ENCODE measurements around the gene NES. TPM values are rescaled to one million over a fixed set of nuclear protein-coding genes. Genes with fewer than 3 reads are reported as not detected.
A peak's percentile ranks its signal among the peaks of the same experiment; 100 is the strongest.

Gene NES
- polyA plus RNA-seq, 3 donors, result not detected

GRCh38 chr1:156657741-156658319 lies 19.4 kb downstream of the NES start:
- DNase-seq, result peak in 2 of 3 donors; percentile 25 to 35
- peak overlapping the region; percentile 52 for H2AFZ ChIP-seq (ENCODE audit: insufficient read depth, low read depth, low read length, poor library complexity, severe bottlenecking)
- no peak overlapping the region for H3K27ac ChIP-seq (ENCODE audit: low read depth in 1 of 2, low read length in 2 of 2)
- Mint-ChIP-seq H3K4me3 (peak overlapping the region; percentile 59 to 88), H3K36me3 (peaks cover 0 to 3% of the 10 kb centered on the region in 2 donors), H3K27me3 (ENCODE audit: low read depth in 3 of 3) (peaks cover 49 to 66% (median 62%) of the 10 kb centered on the region in 3 donors), H3K27ac (peak overlapping the region in 3 of 7 donors; percentile 13 to 46 (median 33)), H3K9me3 (peaks cover 0 to 18% (median 7%) of the 10 kb centered on the region in 7 donors), H3K4me1 (peaks cover 53% of the 10 kb centered on the region)
- no peak overlapping the region for H3K9ac ChIP-seq (ENCODE audit: insufficient read depth, low read length, poor library complexity, severe bottlenecking)
- H3K79me2 ChIP-seq (ENCODE audit: insufficient read depth, low read length), result no peaks in the 10 kb centered on the region
- no peaks in the 10 kb centered on the region for H4K20me1 ChIP-seq (ENCODE audit: insufficient read depth, low read length)
- H3K9me3 ChIP-seq (replicated peaks in 1 of 2; ENCODE audit: control insufficient read depth in 1 of 2, insufficient read depth in 1 of 2, low read length in 2 of 2), result peaks cover 0 to 15% of the 10 kb centered on the region in 2 donors
- peaks cover 53 to 56% of the 10 kb centered on the region in 2 donors for H3K4me1 ChIP-seq (ENCODE audit: control insufficient read depth in 1 of 2, insufficient read depth in 2 of 2, low read length in 2 of 2)
- intact Hi-C loops (cut with micrococcal nuclease), result loop anchor here in 1 of 2 donors (2.0 kb wide), 1 partner anchor 31 kb away; no protein-coding TSS in a partner anchor
- no peaks in the 10 kb centered on the region for H3K36me3 ChIP-seq (replicated peaks in 1 of 2; ENCODE audit: control insufficient read depth in 1 of 2, insufficient read depth in 2 of 2, low read length in 2 of 2)
- peak overlapping the region; percentile 66 for H3K4me2 ChIP-seq (replicated peaks; ENCODE audit: extremely low read depth, low read length, poor library complexity, severe bottlenecking)
- TF ChIP-seq, protein P1, sequence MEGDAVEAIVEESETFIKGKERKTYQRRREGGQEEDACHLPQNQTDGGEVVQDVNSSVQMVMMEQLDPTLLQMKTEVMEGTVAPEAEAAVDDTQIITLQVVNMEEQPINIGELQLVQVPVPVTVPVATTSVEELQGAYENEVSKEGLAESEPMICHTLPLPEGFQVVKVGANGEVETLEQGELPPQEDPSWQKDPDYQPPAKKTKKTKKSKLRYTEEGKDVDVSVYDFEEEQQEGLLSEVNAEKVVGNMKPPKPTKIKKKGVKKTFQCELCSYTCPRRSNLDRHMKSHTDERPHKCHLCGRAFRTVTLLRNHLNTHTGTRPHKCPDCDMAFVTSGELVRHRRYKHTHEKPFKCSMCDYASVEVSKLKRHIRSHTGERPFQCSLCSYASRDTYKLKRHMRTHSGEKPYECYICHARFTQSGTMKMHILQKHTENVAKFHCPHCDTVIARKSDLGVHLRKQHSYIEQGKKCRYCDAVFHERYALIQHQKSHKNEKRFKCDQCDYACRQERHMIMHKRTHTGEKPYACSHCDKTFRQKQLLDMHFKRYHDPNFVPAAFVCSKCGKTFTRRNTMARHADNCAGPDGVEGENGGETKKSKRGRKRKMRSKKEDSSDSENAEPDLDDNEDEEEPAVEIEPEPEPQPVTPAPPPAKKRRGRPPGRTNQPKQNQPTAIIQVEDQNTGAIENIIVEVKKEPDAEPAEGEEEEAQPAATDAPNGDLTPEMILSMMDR (IDR thresholded peaks at IDR 0.05), result peak; percentile 35
- peaks cover 30 to 56% of the 10 kb centered on the region in 2 donors for H3K27me3 ChIP-seq (ENCODE audit: control insufficient read depth in 2 of 2, insufficient read depth in 2 of 2, low read length in 2 of 2)
- H3K4me3 ChIP-seq (replicated peaks in 1 of 3; ENCODE audit: low read depth in 2 of 3, low read length in 3 of 3), result peak overlapping the region in 1 of 3 experiments; percentile 55
- 2% methylated on average over 11 of the region's 15 CpGs for WGBS (ENCODE audit: insufficient coverage)

DNA sequence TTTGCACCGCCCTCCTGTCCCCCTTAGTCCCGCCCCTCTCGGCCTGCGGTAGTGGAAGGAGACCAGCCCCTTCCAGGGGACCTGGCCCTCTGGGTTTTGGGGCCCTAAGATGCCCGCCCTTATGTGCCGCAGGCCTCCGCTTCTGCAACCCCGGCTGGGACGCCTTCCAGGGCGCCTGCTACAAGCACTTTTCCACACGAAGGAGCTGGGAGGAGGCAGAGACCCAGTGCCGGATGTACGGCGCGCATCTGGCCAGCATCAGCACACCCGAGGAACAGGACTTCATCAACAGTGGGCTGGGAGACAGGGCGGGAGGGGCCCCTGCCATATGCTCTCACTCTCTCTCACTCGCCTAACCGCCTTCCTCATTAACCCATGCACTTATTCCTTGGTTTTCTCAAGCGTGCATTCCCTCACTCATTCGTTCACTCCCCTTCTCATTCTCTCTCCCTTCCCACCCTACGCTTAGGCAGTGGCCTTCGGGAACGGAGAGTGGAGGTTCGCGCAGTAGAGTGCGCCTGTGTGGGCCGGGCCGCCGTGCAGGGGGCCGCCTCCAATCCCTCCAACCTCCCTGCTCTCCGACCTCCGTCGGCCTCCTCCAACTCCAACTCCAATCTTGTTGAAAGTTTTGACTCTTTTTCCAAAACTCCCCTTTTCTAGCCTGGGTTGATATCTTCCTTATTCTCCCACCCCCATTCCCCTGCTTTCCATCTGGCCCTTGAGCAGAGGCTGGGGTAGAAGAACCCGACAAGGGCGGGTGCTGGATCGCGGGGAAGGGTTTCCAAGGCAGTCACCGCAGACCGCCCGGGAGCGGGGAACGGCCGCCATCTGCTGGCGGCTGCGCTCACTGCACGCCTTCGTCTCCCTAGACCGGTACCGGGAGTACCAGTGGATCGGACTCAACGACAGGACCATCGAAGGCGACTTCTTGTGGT lies 20.1 kb downstream of the NES start:
- Histone ChIP-seq H3K4me1 (ENCODE audit: control insufficient read depth in 1 of 2, insufficient read depth in 2 of 2, low read length in 2 of 2) (peaks cover 45 to 49% of the 10 kb centered on the region in 2 donors), H3K27me3 (ENCODE audit: control insufficient read depth in 2 of 2, insufficient read depth in 2 of 2, low read length in 2 of 2) (peaks cover 30 to 56% of the 10 kb centered on the region in 2 donors), H4K20me1 (ENCODE audit: insufficient read depth, low read length) (no peaks in the 10 kb centered on the region), H3K4me3 (replicated peaks in 1 of 3; ENCODE audit: low read depth in 2 of 3, low read length in 3 of 3) (peak overlapping the region in 1 of 3 experiments; percentile 55), H3K36me3 (replicated peaks in 1 of 2; ENCODE audit: control insufficient read depth in 1 of 2, insufficient read depth in 2 of 2, low read length in 2 of 2) (no peaks in the 10 kb centered on the region), H3K9me3 (replicated peaks in 1 of 2; ENCODE audit: control insufficient read depth in 1 of 2, insufficient read depth in 1 of 2, low read length in 2 of 2) (peaks cover 0 to 15% of the 10 kb centered on the region in 2 donors), H3K9ac (ENCODE audit: insufficient read depth, low read length, poor library complexity, severe bottlenecking) (no peak overlapping the region), H3K4me2 (replicated peaks; ENCODE audit: extremely low read depth, low read length, poor library complexity, severe bottlenecking) (peak overlapping the region; percentile 66), H3K27ac (ENCODE audit: low read depth in 1 of 2, low read length in 2 of 2) (no peak overlapping the region), H3K79me2 (ENCODE audit: insufficient read depth, low read length) (no peaks in the 10 kb centered on the region), H2AFZ (ENCODE audit: insufficient read depth, low read depth, low read length, poor library complexity, severe bottlenecking) (peak overlapping the region; percentile 52)
- Mint-ChIP-seq H3K4me1 (peaks cover 46% of the 10 kb centered on the region), H3K9me3 (peaks cover 0 to 18% (median 7%) of the 10 kb centered on the region in 7 donors), H3K27me3 (ENCODE audit: low read depth in 3 of 3) (peaks cover 51 to 69% (median 65%) of the 10 kb centered on the region in 3 donors), H3K36me3 (peaks cover 0 to 3% of the 10 kb centered on the region in 2 donors), H3K4me3 (peak overlapping the region; percentile 59 to 88), H3K27ac (peak overlapping the region in 1 of 7 donors; percentile 36)
- WGBS (ENCODE audit: insufficient coverage), result under 1% methylated on average over 45 of the region's 54 CpGs
- TF ChIP-seq, protein P1 (IDR thresholded peaks at IDR 0.05), result peak; percentile 89
- peak; percentile 51 to 64 (median 59) for DNase-seq
- intact Hi-C loops (cut with micrococcal nuclease), result loop anchor here in 1 of 2 donors (2.0 kb wide), 1 partner anchor 30 kb away; no protein-coding TSS in a partner anchor
